PC-9 (cell line): ENCODE data around the gene PEX11A.

ENCODE experiments used
- EZH2 ChIP-seq: fragments of 200-600 bp; sonication (generic); IDR thresholded peaks from 2 replicates; pipeline ENCODE4 v1.8.0; 2017; ENCODE audit warnings: antibody characterized with exemption, low read depth
- TF ChIP-seq, protein P1 (sequence below): fragments of 200-600 bp; sonication (generic); conservative IDR thresholded peaks from 2 replicates; pipeline ENCODE4 v1.6.1; 2017; ENCODE audit warnings: mixed run types, antibody characterized with exemption, mild to moderate bottlenecking, moderate library complexity

DNA sequence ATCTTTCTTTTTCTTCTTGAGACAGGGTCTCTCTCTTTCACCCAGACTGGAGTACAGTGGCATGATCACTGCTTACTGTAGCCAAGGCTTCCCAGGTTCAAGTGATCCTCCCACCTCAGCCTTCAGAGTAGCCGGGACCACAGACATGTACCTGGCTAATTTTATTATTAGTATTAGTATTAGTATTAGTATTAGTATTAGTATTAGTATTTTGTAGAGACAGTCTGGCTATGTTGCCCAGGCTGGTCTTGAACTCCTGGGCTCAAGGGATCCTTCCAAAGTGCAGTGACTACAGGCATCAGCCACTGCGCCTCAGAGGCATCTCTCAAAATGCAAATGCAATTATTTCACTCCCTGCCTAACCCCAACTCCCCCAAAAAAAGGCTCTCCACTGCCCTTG is 37.0 kb downstream of the PEX11A start:
- TF ChIP-seq, protein P1, sequence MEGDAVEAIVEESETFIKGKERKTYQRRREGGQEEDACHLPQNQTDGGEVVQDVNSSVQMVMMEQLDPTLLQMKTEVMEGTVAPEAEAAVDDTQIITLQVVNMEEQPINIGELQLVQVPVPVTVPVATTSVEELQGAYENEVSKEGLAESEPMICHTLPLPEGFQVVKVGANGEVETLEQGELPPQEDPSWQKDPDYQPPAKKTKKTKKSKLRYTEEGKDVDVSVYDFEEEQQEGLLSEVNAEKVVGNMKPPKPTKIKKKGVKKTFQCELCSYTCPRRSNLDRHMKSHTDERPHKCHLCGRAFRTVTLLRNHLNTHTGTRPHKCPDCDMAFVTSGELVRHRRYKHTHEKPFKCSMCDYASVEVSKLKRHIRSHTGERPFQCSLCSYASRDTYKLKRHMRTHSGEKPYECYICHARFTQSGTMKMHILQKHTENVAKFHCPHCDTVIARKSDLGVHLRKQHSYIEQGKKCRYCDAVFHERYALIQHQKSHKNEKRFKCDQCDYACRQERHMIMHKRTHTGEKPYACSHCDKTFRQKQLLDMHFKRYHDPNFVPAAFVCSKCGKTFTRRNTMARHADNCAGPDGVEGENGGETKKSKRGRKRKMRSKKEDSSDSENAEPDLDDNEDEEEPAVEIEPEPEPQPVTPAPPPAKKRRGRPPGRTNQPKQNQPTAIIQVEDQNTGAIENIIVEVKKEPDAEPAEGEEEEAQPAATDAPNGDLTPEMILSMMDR, result no peak
- TF ChIP-seq EZH2, result no peak
